HFF-Myc (cell line): ENCODE measurements around the gene SPNS1.

Source experiments
- DNase-seq: peaks from one replicate; pipeline ENCODE4 v3.0.0-alpha.2; 2011; ENCODE audit warnings: low read depth; ENCODE audit errors: extremely low read depth
- H3K4me3 ChIP-seq: replicated peaks from 2 replicates; pipeline ENCODE4 v1.5.1; 2011; ENCODE audit warnings: low read depth, mild to moderate bottlenecking, control low read depth, low read length
- TF ChIP-seq, protein P1 (sequence below): IDR thresholded peaks from 2 replicates; pipeline ENCODE4 v1.5.1; 2012; ENCODE audit warnings: mild to moderate bottlenecking, low read depth, low read length, control low read depth; ENCODE audit errors: missing control alignments

The SPNS1 gene

DNA sequence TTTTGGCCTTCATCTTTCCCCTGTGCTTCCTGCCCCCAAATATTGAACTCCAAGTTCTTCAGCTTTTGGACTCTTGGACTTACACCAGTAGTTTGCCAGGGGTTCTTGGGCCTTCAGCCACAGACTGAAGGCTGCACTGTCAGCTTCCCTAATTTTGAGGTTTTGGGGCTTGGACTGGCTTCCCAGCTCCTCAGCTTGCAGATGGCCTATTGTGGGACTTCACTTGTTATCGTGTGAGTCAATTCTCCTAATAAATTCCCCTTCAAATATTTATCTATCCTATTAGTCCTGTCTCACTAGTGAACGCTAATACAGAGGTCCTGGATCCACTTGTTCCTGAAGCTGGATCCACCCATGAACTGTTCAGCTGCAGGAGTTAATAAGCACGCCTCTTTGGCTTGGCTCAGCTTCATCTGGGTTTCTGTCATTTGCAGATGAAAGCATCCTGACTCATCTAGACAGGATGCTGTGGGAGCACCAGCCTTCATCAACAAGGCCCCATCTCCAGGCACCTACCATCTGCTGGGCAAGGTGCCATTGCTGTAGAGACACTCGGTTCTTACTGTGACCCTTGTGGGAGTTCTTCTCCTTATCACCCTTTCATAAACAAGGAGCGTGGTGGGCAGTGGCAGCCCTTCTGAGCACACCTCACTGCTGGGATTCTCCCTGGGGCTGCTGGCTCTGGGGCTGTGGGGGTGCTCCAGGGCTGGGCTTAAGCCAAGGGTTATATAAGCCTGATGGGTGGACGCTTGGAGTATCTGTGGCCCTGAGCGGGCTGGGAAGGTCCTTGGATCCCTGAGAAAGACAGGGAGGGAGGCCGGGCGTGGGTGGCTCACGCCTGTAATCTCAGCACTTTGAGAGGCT lies 33.4 kb downstream of the SPNS1 start:
- peak; percentile 77 for DNase-seq
- TF ChIP-seq, protein P1, sequence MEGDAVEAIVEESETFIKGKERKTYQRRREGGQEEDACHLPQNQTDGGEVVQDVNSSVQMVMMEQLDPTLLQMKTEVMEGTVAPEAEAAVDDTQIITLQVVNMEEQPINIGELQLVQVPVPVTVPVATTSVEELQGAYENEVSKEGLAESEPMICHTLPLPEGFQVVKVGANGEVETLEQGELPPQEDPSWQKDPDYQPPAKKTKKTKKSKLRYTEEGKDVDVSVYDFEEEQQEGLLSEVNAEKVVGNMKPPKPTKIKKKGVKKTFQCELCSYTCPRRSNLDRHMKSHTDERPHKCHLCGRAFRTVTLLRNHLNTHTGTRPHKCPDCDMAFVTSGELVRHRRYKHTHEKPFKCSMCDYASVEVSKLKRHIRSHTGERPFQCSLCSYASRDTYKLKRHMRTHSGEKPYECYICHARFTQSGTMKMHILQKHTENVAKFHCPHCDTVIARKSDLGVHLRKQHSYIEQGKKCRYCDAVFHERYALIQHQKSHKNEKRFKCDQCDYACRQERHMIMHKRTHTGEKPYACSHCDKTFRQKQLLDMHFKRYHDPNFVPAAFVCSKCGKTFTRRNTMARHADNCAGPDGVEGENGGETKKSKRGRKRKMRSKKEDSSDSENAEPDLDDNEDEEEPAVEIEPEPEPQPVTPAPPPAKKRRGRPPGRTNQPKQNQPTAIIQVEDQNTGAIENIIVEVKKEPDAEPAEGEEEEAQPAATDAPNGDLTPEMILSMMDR, result no peak
- H3K4me3 ChIP-seq, result no peak overlapping the region

DNA sequence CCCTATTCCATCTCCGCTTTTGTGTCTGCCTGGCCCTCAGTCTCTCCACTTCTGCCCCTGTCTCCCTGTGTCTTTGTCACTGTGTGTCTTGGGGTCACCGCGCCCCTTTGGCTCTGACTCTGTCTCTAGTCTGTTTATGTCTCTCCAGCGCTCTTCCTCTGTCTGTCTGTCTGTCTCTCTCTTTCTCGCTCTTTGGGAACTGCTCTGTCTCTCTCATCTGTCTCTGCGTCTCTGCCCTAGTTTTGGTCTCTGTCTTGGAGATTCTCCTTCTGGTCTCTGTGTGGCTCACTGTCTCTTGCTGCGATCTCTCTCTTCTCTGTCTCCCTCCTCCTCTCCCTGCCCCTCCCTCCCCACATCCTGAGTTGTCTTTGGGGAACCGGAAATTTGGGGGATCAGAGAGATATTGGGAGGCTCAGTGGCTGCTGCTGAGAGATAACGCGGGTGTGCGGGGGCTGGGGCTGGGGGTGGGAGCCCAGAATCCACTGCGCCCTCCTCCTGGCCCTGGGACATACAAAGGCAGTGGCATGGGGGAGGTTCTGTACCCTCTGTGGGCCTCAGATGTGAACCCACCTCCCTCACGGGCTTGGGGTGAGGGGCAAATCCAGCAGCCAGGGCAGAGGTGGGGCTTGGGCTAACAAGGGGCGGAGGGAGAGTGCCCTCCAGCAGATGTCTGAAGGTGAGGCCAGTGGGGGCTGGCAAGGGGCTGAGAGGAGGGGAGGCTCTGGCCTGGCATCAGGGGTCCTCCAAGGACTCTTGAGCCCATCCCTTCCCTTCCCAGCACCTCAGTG lies 34.7 kb downstream of the SPNS1 start:
- no peak overlapping the region for H3K4me3 ChIP-seq
- no peak for DNase-seq
- TF ChIP-seq, protein P1, result no peak

DNA sequence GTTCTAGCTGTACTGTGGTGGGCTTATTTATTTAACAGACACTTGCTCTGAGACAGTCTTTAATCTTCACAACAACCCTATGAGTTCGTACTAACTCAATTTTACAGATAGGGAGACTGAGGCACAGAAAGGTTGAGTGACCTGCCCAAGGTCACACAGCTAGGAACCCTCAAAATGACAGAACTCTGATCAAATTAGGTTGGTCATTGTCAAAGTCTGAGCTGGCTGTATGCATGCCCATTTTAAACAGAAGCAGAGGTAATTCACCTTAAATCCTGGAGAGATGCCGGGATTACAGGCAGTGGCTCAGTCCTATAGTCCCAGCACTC lies 35.2 kb downstream of the SPNS1 start:
- TF ChIP-seq, protein P1, result no peak
- DNase-seq, result no peak
- no peak overlapping the region for H3K4me3 ChIP-seq

DNA sequence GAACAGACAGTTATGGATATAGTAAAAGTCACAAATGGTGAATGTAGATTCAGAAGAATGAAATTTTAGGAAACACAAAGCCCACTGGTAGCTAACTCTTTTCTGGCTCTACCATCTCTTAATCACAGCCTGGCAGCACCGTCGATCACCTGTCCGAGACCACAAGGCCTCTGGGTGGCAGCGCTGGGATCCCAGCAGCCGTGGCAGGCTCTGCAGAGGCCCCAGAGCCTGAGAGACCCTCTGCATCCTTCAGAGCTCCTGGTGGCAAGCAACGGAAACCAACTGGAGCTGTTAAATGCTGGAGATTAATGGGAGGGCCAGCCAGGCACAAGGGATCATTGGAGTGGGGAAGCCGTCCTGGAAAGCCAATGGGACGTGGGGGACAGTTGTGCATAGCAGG lies 36.5 kb downstream of the SPNS1 start:
- no peak overlapping the region for H3K4me3 ChIP-seq
- DNase-seq, result no peak
- TF ChIP-seq, protein P1, result no peak

DNA sequence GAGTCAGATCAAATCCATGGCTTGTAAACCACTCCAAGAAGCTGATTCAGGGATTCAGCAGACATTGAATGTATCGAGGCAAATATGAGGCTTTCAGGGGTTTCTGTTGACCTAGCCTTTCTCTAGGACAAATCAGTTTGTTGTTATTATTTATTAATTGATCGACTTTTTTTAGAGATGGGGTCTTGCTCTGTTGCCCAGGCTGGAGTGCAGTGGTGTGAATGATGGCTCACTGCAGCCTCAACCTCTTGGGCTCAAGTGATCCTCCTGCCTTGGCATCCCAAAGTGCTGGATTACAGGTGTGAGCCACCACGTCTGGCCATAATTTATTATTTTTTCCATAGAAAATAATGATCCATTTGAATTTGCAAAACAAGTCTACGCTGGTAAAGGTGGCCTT lies 37.3 kb downstream of the SPNS1 start:
- H3K4me3 ChIP-seq, result no peak overlapping the region
- DNase-seq, result no peak
- TF ChIP-seq, protein P1, result no peak

DNA sequence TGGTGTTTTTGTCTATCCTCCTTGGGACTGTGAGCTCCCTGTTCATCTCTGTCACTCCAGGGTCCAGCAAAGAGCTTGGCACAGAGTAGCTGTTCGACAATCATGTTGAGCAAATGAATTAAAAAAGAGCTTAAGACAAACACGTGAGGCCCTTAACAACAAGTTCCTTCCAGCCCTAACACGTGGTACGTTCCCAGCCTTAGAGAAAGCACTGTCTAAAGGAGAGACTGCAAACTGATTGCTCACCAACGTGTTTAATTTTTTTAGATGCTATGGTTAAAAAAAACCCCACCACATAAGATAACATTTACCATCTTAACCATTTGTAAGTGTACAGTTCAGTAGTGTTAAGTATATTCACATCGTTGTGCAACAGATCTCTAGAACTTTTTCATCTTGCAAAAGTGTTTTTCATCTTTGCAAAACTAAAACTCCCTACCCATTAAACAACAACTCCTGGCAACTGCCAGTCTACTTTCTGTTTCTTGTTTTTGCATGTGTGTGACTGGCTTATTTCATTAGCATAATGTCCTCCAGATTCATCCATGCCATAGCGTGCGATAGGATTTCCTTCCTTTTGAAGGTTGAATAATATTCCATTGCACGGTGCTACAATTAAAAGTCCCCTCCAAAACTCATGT lies 38.5 kb downstream of the SPNS1 start:
- no peak for DNase-seq
- H3K4me3 ChIP-seq, result no peak overlapping the region
- TF ChIP-seq, protein P1, result no peak
